IMR-90 (cell line): ENCODE data around the gene PFDN6.

Source experiments
- MAFK ChIP-seq: IDR thresholded peaks from 2 replicates; pipeline ENCODE4 v1.6.1; 2012; ENCODE audit warnings: low read depth, low read length, improper control_type of control experiment
- POLR2A ChIP-seq: IDR thresholded peaks from 2 replicates; pipeline ENCODE4 v1.6.1; 2012; ENCODE audit warnings: mild to moderate bottlenecking, low read depth, low read length
- TF ChIP-seq, protein P1 (sequence below): fragments of 150-350 bp; IDR thresholded peaks from 2 replicates; pipeline ENCODE4 v1.6.1; 2017; ENCODE audit warnings: mild to moderate bottlenecking, antibody characterized with exemption, low read length, low read depth

DNA sequence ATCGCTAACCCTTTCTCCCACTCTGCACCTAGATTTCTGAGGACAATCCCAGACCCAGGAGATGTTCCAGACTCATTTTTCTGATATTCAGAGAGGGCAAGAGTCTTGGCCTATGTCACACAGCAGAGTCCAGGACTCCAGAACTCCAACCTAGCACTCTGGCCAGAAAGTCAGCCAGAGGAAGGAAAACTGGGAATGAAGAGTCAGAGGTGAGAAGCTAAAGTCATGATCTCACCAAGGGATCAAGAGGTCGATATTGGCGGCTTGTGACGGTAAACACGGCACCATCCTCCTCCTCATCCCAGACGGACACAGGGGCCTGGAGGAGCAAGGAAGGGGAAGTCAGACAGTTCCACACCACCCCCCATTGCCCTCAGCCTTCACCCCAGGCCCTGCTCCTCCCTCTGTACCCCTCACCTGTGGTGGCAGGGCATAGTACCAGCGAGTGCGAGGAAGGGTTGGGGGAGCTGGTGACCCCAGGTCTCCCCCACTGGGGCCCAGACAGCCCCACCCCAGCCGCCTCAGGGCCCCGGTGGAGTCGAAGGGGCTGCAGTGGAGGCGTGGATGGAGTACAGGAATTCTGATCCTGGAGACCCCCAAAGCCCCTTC, 7.5 kb downstream of the PFDN6 start:
- TF ChIP-seq, protein P1, sequence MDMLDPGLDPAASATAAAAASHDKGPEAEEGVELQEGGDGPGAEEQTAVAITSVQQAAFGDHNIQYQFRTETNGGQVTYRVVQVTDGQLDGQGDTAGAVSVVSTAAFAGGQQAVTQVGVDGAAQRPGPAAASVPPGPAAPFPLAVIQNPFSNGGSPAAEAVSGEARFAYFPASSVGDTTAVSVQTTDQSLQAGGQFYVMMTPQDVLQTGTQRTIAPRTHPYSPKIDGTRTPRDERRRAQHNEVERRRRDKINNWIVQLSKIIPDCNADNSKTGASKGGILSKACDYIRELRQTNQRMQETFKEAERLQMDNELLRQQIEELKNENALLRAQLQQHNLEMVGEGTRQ, result no peak
- no peak for TF ChIP-seq MAFK
- TF ChIP-seq POLR2A, result no peak
